ENCODE data around the gene PHYHD1. TPM values are rescaled to one million over a fixed set of nuclear protein-coding genes. Genes with fewer than 3 reads are reported as not detected.

PHYHD1 gene
- total and polyA plus RNA-seq, 3 donors from 2014 or later, result 10.9 to 18.5 (median 15.1) TPM

GRCh38 chr9:128913048-128913900 lies 7.5 kb upstream of the PHYHD1 start:
- H3K27ac ChIP-seq, result peak overlapping the region; percentile 68 to 94
- TF ChIP-seq CTCF (IDR thresholded peaks at IDR 0.05), result no peak
- TF ChIP-seq POLR2A (IDR thresholded peaks at IDR 0.05), result no peak
- DNase-seq, result no peak
- H3K4me3 ChIP-seq, result no peak overlapping the region
- intact Hi-C loops (cut with DNase I; ENCODE audit: low total_unique reads), result no loop called here
- no peaks in the 10 kb centered on the region for H3K9me3 ChIP-seq
- peaks cover 76% of the 10 kb centered on the region for H3K4me1 ChIP-seq
- no peaks in the 10 kb centered on the region for H3K36me3 ChIP-seq (ENCODE audit: low read depth, missing control alignments)
- WGBS, 2 donors, result 49 to 60% methylated on average over 14 of the region's 15 CpGs
- H3K27me3 ChIP-seq, result no peaks in the 10 kb centered on the region

- intact Hi-C loops (cut with DNase I; ENCODE audit: low total_unique reads), result no loop called here
- H3K9me3 ChIP-seq, result no peaks in the 10 kb centered on the region
- TF ChIP-seq POLR2A (IDR thresholded peaks at IDR 0.05) (no peak), CTCF (IDR thresholded peaks at IDR 0.05) (no peak)
- no peak for DNase-seq
- peak overlapping the region; percentile 68 to 94 for H3K27ac ChIP-seq
- no peak overlapping the region for H3K4me3 ChIP-seq
- H3K27me3 ChIP-seq, result no peaks in the 10 kb centered on the region
- no peaks in the 10 kb centered on the region for H3K36me3 ChIP-seq (ENCODE audit: low read depth, missing control alignments)
- H3K4me1 ChIP-seq, result peaks cover 72% of the 10 kb centered on the region
- 63 to 70% methylated on average over 19 to 22 of the region's 23 CpGs for WGBS, 2 donors
These were observed 6.6 kb upstream of the PHYHD1 start for GRCh38 chr9:128913995-128914772.

- peak overlapping the region; percentile 89 to 94 for H3K27ac ChIP-seq
- no peak overlapping the region for H3K4me3 ChIP-seq
- H3K36me3 ChIP-seq (ENCODE audit: low read depth, missing control alignments), result no peaks in the 10 kb centered on the region
- DNase-seq, result peak; percentile 65
- 79% methylated on average over 18 of the region's 18 CpGs; no CpG with 5 or more reads in 1 of the 2 donors for WGBS, 2 donors
- no peaks in the 10 kb centered on the region for H3K27me3 ChIP-seq
- intact Hi-C loops (cut with DNase I; ENCODE audit: low total_unique reads), result no loop called here
- no peaks in the 10 kb centered on the region for H3K9me3 ChIP-seq
- H3K4me1 ChIP-seq, result peaks cover 70% of the 10 kb centered on the region
- no peak for TF ChIP-seq POLR2A (IDR thresholded peaks at IDR 0.05)
- TF ChIP-seq CTCF (IDR thresholded peaks at IDR 0.05), result no peak
These were observed 4.6 kb upstream of the PHYHD1 start for GRCh38 chr9:128916204-128916603.

- WGBS, 2 donors, result 66 to 70% methylated on average over 11 of the region's 11 CpGs
- Histone ChIP-seq H3K27ac (peak overlapping the region; percentile 89 to 94), H3K4me1 (peaks cover 67% of the 10 kb centered on the region), H3K36me3 (ENCODE audit: low read depth, missing control alignments) (no peaks in the 10 kb centered on the region), H3K27me3 (no peaks in the 10 kb centered on the region), H3K9me3 (no peaks in the 10 kb centered on the region), H3K4me3 (no peak overlapping the region)
- DNase-seq, result no peak
- TF ChIP-seq POLR2A (IDR thresholded peaks at IDR 0.05) (no peak), CTCF (IDR thresholded peaks at IDR 0.05) (no peak)
- intact Hi-C loops (cut with DNase I; ENCODE audit: low total_unique reads), result no loop called here
These were observed 4.0 kb upstream of the PHYHD1 start for GRCh38 chr9:128916745-128917144.
